K562 (cell line): ENCODE results near the gene SYNJ2. TPM values are rescaled to one million over a fixed set of nuclear protein-coding genes. Genes with fewer than 3 reads are reported as not detected.

ENCODE experiments used
- ASH1L ChIP-seq: fragments of 450-650 bp; IDR thresholded peaks from 2 replicates; pipeline ENCODE4 v1.6.1; 2018; ENCODE audit warnings: borderline replicate concordance, mild to moderate bottlenecking, low read depth; ENCODE audit not compliant: partially characterized antibody
- BRD9 ChIP-seq: fragments of 450-650 bp; IDR thresholded peaks from 2 replicates; pipeline ENCODE4 v1.6.1; 2018; ENCODE audit warnings: low read depth; ENCODE audit not compliant: partially characterized antibody
- C11orf30 ChIP-seq: fragments of 450-650 bp; IDR thresholded peaks from 2 replicates; pipeline ENCODE4 v1.6.1; 2016; ENCODE audit warnings: low read depth, mild to moderate bottlenecking
- CBFB ChIP-seq: sonication (generic); formaldehyde crosslinking; IDR thresholded peaks from 2 replicates; pipeline ENCODE4 v1.4.0; 2020; ENCODE audit warnings: mild to moderate bottlenecking, missing genetic modification reagents
- CREBBP ChIP-seq: IDR thresholded peaks from one replicate; pipeline ENCODE4 v1.6.1; 2012; ENCODE audit warnings: low read depth, mild to moderate bottlenecking, control low read depth, inconsistent platforms, low read length
- DNMT1 ChIP-seq: fragments of 450-650 bp; IDR thresholded peaks from 2 replicates; pipeline ENCODE4 v1.6.1; 2016; ENCODE audit warnings: antibody characterized with exemption, mild to moderate bottlenecking
- ELF4 ChIP-seq: fragments of 450-650 bp; formaldehyde crosslinking; IDR thresholded peaks from 2 replicates; pipeline ENCODE4 v1.4.0; 2022; ENCODE audit warnings: missing genetic modification characterization
- GTF2E2 ChIP-seq: fragments of 200-800 bp; sonication (Bioruptor generic); IDR thresholded peaks from 2 replicates; pipeline ENCODE4 v1.6.1; 2016; ENCODE audit warnings: missing genetic modification characterization, missing compliant biosample characterization
- HDAC6 ChIP-seq: IDR thresholded peaks from 2 replicates; pipeline ENCODE4 v1.6.1; 2012; ENCODE audit warnings: low read depth, mild to moderate bottlenecking, control low read depth, inconsistent platforms, low read length, moderate library complexity
- MTA1 ChIP-seq: fragments of 450-650 bp; IDR thresholded peaks from 2 replicates; pipeline ENCODE4 v1.6.1; 2017; ENCODE audit warnings: borderline replicate concordance
- NR2F6 ChIP-seq: fragments of 450-650 bp; formaldehyde crosslinking; IDR thresholded peaks from 2 replicates; pipeline ENCODE4 v1.4.0; 2020; ENCODE audit warnings: mild to moderate bottlenecking
- POLR2AphosphoS5 ChIP-seq: IDR thresholded peaks from 2 replicates; pipeline ENCODE4 v1.6.1; 2011; ENCODE audit warnings: mild to moderate bottlenecking, low read depth, low read length, moderate library complexity; ENCODE audit not compliant: control insufficient read depth, insufficient read depth
- RAD21 ChIP-seq, 2 experiments: fragments of 250-450 bp in 1 of 2; fragments of 450-650 bp in 1 of 2; sonication (Bioruptor Pico) in 1 of 2; formaldehyde crosslinking in 1 of 2; IDR thresholded peaks in 1 of 2; conservative IDR thresholded peaks in 1 of 2; 2 replicates each; pipeline versions ENCODE4 v1.4.0 to v1.8.0; 2020 to 2022; ENCODE audit warnings: mild to moderate bottlenecking in 2 of 2, moderate library complexity in 1 of 2
- RBM15 ChIP-seq: fragments of 200-400 bp; formaldehyde crosslinking; IDR thresholded peaks from 2 replicates; pipeline ENCODE4 v1.6.1; 2018; ENCODE audit warnings: mild to moderate bottlenecking, low read length, moderate library complexity; ENCODE audit not compliant: insufficient read depth
- SETDB1 ChIP-seq: IDR thresholded peaks from one replicate; pipeline ENCODE4 v1.6.1; 2012; ENCODE audit warnings: low read length, control low read depth, inconsistent platforms
- SUPT5H ChIP-seq: fragments of 450-650 bp; IDR thresholded peaks from 2 replicates; pipeline ENCODE4 v1.6.1; 2016
- THRAP3 ChIP-seq: fragments of 450-650 bp; IDR thresholded peaks from 2 replicates; pipeline ENCODE4 v1.6.1; 2016; ENCODE audit warnings: mild to moderate bottlenecking, inconsistent platforms, borderline replicate concordance
- ZFX ChIP-seq: sonication (generic); formaldehyde crosslinking; IDR thresholded peaks from 2 replicates; pipeline ENCODE4 v1.8.0; 2022; ENCODE audit warnings: mild to moderate bottlenecking, missing genetic modification reagents, moderate library complexity
- ZNF644 ChIP-seq: fragments of 200-800 bp; sonication (Bioruptor generic); IDR thresholded peaks from 2 replicates; pipeline ENCODE4 v1.6.1; 2016; ENCODE audit warnings: low read depth, missing genetic modification characterization, missing compliant biosample characterization
- ZNF830 ChIP-seq: fragments of 250-450 bp; sonication (Bioruptor Pico); IDR thresholded peaks from 2 replicates; pipeline ENCODE4 v1.5.0; 2021; ENCODE audit warnings: mild to moderate bottlenecking
- ZZZ3 ChIP-seq: fragments of 450-650 bp; IDR thresholded peaks from 2 replicates; pipeline ENCODE4 v1.6.1; 2016; ENCODE audit warnings: antibody characterized with exemption, mild to moderate bottlenecking, moderate library complexity
- polyA plus RNA-seq, 8 experiments: library from polyadenylated mRNA; depleted of rRNA in 4 of 8; stranded (reverse) in 5 of 8; unstranded in 3 of 8; fragments of >200 nt; fragmentation: Nextera tagmentation in 2 of 8; fragmentation: Illumina TruSeq in 1 of 8; extraction: Ambion mirVana in 2 of 8; extraction: Trizol in 1 of 8; gene quantifications; 2 replicates each; pipeline versions ENCODE4 v1.2.1 to v1.2.3, GENCODE V29; 2011 to 2014; ENCODE audit warnings: inconsistent platforms in 1 of 8, missing spikeins in 1 of 8
- total RNA-seq, 7 experiments: library from RNA; depleted of rRNA in 6 of 7; stranded (reverse); fragments of >200 nt in 6 of 7; fragmentation: Illumina TruSeq in 2 of 7; extraction: Trizol in 2 of 7; gene quantifications; 2 replicates each; pipeline versions ENCODE4 v1.2.1 to v1.2.3, GENCODE V29; 2011 to 2021; ENCODE audit warnings: low replicate concordance in 1 of 7
- TF ChIP-seq, protein P1 (sequence below), 3 experiments: fragments of 200-800 bp in 1 of 3; sonication (Bioruptor generic) in 1 of 3; sonication (generic) in 1 of 3; formaldehyde crosslinking in 1 of 3; IDR thresholded peaks; 2 replicates each; pipeline versions ENCODE4 v1.6.1 to v1.8.0; 2016 to 2022; ENCODE audit warnings: mild to moderate bottlenecking in 2 of 3, missing compliant biosample characterization in 2 of 3, missing genetic modification characterization in 2 of 3, missing genetic modification reagents in 1 of 3
- TF ChIP-seq, protein P2 (sequence below): fragments of 450-650 bp; IDR thresholded peaks from 2 replicates; pipeline ENCODE4 v1.7.1; 2018; ENCODE audit warnings: mild to moderate bottlenecking, low read depth; ENCODE audit not compliant: partially characterized antibody

The SYNJ2 gene
- total and polyA plus RNA-seq, 9 of the 15 experiments (the other 6 are each of a cell fraction or from before 2014, with no cell fraction given), result 3.0 to 27.7 (median 17.8) TPM

DNA sequence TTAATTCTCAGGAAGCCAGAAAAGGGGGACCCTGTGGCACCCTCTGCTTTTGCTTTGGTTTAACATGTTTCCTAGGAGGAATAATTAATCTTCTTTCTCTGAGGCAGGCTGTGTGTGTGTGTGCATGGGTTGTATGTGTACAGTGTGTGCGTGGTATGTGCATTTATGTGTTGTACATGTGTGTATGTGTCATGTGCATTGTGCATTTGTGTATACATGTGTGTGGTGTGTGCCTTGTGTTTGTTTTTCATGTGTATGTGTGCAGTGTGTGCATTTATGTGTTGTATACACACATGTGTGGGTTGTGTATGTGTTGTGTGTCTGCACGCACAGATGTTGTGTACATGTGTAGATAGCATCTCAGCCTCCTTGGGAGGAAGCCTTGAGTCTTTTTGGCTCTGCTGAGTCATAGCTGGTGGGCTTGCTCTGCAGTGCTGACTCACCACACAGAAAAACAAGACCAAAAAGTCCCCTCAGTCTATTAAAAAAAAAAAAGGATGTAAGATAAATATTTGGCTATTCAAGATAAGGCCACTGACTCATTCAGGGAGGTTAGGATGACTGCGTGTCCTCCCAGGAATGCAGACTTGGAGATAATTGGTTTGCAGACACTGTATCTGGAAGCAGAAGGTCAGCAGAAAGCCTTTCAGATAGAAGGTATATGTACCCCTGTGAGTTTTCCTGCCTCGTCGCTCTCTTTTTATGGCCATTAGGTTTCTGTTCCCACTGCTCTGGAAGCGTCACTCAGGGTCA, 58.6 kb downstream of the SYNJ2 start (continued):
- TF ChIP-seq NR2F6 (CRISPR knock-in tag) (no peak), C11orf30 (peak; percentile 99), ELF4 (CRISPR knock-in tag) (peak; percentile 94), CBFB (CRISPR knock-in tag) (peak; percentile 74), ZNF644 (tag) (peak; percentile 3; the same call in 1 of the 2 replicates), CREBBP (no peak), BRD9 (peak; percentile 85), SUPT5H (peak; percentile 43; the same call in 1 of the 2 replicates), GTF2E2 (tag) (no peak), DNMT1 (no peak; the same call in 1 of the 2 replicates), ZFX (no peak), HDAC6 (no peak), RAD21 (CRISPR knock-in tag; conservative IDR thresholded peaks at IDR 0.05 in 1 of 2, IDR thresholded peaks at IDR 0.05 in 1 of 2) (peak; percentile 18 to 19; a peak in 2 of 4 replicates), ZZZ3 (no peak), RBM15 (no peak), SETDB1 (no peak), THRAP3 (peak; percentile 97), ZNF830 (CRISPR knock-in tag) (no peak), POLR2AphosphoS5 (peak; percentile 89; the same call in 1 of the 2 replicates), MTA1 (peak; percentile 94), ASH1L (peak; percentile 60)
- TF ChIP-seq, protein P1, sequence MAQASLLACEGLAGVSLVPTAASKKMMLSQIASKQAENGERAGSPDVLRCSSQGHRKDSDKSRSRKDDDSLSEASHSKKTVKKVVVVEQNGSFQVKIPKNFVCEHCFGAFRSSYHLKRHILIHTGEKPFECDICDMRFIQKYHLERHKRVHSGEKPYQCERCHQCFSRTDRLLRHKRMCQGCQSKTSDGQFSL (CRISPR knock-in tag; IDR thresholded peaks at IDR 0.05), result no peak
- TF ChIP-seq, protein P1 (tag; IDR thresholded peaks at IDR 0.05), result no peak
- TF ChIP-seq, protein P2, sequence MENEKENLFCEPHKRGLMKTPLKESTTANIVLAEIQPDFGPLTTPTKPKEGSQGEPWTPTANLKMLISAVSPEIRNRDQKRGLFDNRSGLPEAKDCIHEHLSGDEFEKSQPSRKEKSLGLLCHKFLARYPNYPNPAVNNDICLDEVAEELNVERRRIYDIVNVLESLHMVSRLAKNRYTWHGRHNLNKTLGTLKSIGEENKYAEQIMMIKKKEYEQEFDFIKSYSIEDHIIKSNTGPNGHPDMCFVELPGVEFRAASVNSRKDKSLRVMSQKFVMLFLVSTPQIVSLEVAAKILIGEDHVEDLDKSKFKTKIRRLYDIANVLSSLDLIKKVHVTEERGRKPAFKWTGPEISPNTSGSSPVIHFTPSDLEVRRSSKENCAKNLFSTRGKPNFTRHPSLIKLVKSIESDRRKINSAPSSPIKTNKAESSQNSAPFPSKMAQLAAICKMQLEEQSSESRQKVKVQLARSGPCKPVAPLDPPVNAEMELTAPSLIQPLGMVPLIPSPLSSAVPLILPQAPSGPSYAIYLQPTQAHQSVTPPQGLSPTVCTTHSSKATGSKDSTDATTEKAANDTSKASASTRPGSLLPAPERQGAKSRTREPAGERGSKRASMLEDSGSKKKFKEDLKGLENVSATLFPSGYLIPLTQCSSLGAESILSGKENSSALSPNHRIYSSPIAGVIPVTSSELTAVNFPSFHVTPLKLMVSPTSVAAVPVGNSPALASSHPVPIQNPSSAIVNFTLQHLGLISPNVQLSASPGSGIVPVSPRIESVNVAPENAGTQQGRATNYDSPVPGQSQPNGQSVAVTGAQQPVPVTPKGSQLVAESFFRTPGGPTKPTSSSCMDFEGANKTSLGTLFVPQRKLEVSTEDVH, result peak; percentile 65
